Stimulated activated CD4-positive, alpha-beta T cell treated with anti-CD3 and anti-CD28 coated beads, TNF-alpha, amount 100 ng/mL, for 24 hours (primary cell): ENCODE data around the gene NAA11.

Experiments used
- DNase-seq, 3 experiments: peaks; one replicate each; pipeline ENCODE4 v3.0.0-alpha.2; 2020; ENCODE audit warnings: low read depth in 3 of 3

Gene NAA11

GRCh38 chr4:79325864-79326328 lies at the start of gene NAA11:
TSS of gene NAA11 (minus strand) at chr4:79326061. CDS start at chr4:79325877, 184 bp downstream.
- DNase-seq = no peak

GRCh38 chr4:79370026-79370425 lies 44.2 kb upstream of the NAA11 start:
- DNase-seq = no peak

- DNase-seq = no peak
Observed at GRCh38 chr4:79367096-79367495, 41.2 kb upstream of the NAA11 start.

- DNase-seq = no peak
Observed at GRCh38 chr4:79366422-79366821, 40.6 kb upstream of the NAA11 start.

GRCh38 chr4:79364061-79364460 lies 38.2 kb upstream of the NAA11 start:
- DNase-seq = no peak

GRCh38 chr4:79362626-79363025 lies 36.8 kb upstream of the NAA11 start:
- no peak for DNase-seq

GRCh38 chr4:79360006-79360405 lies 34.1 kb upstream of the NAA11 start:
- DNase-seq = no peak

- DNase-seq = no peak
Observed at GRCh38 chr4:79358438-79358837, 32.6 kb upstream of the NAA11 start.

GRCh38 chr4:79357365-79357764 lies 31.5 kb upstream of the NAA11 start:
- DNase-seq = no peak

GRCh38 chr4:79353075-79353474 lies 27.2 kb upstream of the NAA11 start:
- no peak for DNase-seq

- DNase-seq = no peak
Observed at GRCh38 chr4:79348405-79348804, 22.5 kb upstream of the NAA11 start.

GRCh38 chr4:79341893-79342653 lies 16.2 kb upstream of the NAA11 start:
- no peak for DNase-seq

- DNase-seq = no peak
Observed at GRCh38 chr4:79340568-79340967, 14.7 kb upstream of the NAA11 start.

GRCh38 chr4:79338148-79338547 lies 12.3 kb upstream of the NAA11 start:
- DNase-seq = no peak

- DNase-seq = no peak
Observed at GRCh38 chr4:79334783-79335182, 8.9 kb upstream of the NAA11 start.

- no peak for DNase-seq
Observed at GRCh38 chr4:79334341-79334740, 8.5 kb upstream of the NAA11 start.

GRCh38 chr4:79331126-79331876 lies 5.4 kb upstream of the NAA11 start:
- no peak for DNase-seq

- no peak for DNase-seq
Observed at GRCh38 chr4:79330720-79331119, 4.9 kb upstream of the NAA11 start.

GRCh38 chr4:79325436-79325835 lies 425 bp downstream of the NAA11 start:
- no peak for DNase-seq

- no peak for DNase-seq
Observed at GRCh38 chr4:79319975-79320374, 5.9 kb downstream of the NAA11 start.

- no peak for DNase-seq
Observed at GRCh38 chr4:79317711-79318110, 8.2 kb downstream of the NAA11 start.

GRCh38 chr4:79315891-79316290 lies 10.0 kb downstream of the NAA11 start:
- no peak for DNase-seq

GRCh38 chr4:79311279-79311678 lies 14.6 kb downstream of the NAA11 start:
- no peak for DNase-seq
